Naive thymus-derived CD4-positive, alpha-beta T cell (primary cell): ENCODE data around the gene RARRES1. TPM values are rescaled to one million over a fixed set of nuclear protein-coding genes. Genes with fewer than 3 reads are reported as not detected.

Experiments used
- ATAC-seq: fragments of 150-1000 bp; cut with Tn5 transposase; 2 replicates; pipeline ENCODE4 v1.10.0; 2021; ENCODE audit warnings: mild to moderate bottlenecking, moderate library complexity
- CTCF ChIA-PET: fragments of 350-600 bp; sonication (Branson Sonifier 250); formaldehyde crosslinking; loops from one replicate; lab custom pipeline; 2021; ENCODE audit warnings: antibody characterized with exemption; lab: Charles Lee
- POLR2A ChIA-PET: fragments of 350-600 bp; sonication (Branson Sonifier 250); formaldehyde crosslinking; loops from one replicate; lab custom pipeline; 2021; ENCODE audit warnings: antibody characterized with exemption, inconsistent platforms; lab: Charles Lee
- DNase-seq, 9 donors: peaks; one replicate each; pipeline versions ENCODE4 v3.0.0 to v3.0.0-alpha.2; 2020 to 2022; ENCODE audit warnings: mixed read lengths in 1 of 9
- H3K27ac ChIP-seq: one replicate; pipeline ENCODE4 v1.7.0; 2013; ENCODE audit warnings: mild to moderate bottlenecking, low read depth, low read length, moderate library complexity
- H3K27me3 ChIP-seq, 2 donors: one replicate each; pipeline ENCODE4 v1.7.0; 2013; ENCODE audit warnings: low read length in 2 of 2, mild to moderate bottlenecking in 2 of 2, moderate library complexity in 2 of 2; ENCODE audit not compliant: control insufficient read depth in 2 of 2, insufficient read depth in 2 of 2
- H3K36me3 ChIP-seq, 3 experiments: 1 replicate in 2 of 3; 2 replicates in 1 of 3; pipeline ENCODE4 v1.7.0; 2013; ENCODE audit warnings: low read length in 3 of 3, mild to moderate bottlenecking in 3 of 3, moderate library complexity in 1 of 3; ENCODE audit not compliant: insufficient read depth in 3 of 3, control insufficient read depth in 2 of 3
- H3K4me1 ChIP-seq, 2 donors: one replicate each; pipeline ENCODE4 v1.7.0; 2013; ENCODE audit warnings: low read length in 2 of 2, mild to moderate bottlenecking in 2 of 2, moderate library complexity in 1 of 2; ENCODE audit not compliant: control insufficient read depth in 2 of 2, insufficient read depth in 2 of 2
- H3K4me3 ChIP-seq: 2 replicates; pipeline ENCODE4 v1.7.0; 2013; ENCODE audit warnings: mild to moderate bottlenecking, low read length
- H3K9me3 ChIP-seq, 3 experiments: 1 replicate in 2 of 3; 2 replicates in 1 of 3; pipeline ENCODE4 v1.7.0; 2013; ENCODE audit warnings: low read length in 3 of 3; ENCODE audit not compliant: control insufficient read depth in 2 of 3
- H3K27ac Mint-ChIP-seq, 9 donors: one replicate each; pipeline ENCODE4 v1.8.0; 2020 to 2022; ENCODE audit warnings: mixed read lengths in 9 of 9, mild to moderate bottlenecking in 8 of 9, moderate library complexity in 5 of 9, inconsistent platforms in 2 of 9
- H3K27me3 Mint-ChIP-seq, 5 donors: one replicate each; pipeline ENCODE4 v1.8.0; 2021 to 2022; ENCODE audit warnings: mixed read lengths in 5 of 5, mild to moderate bottlenecking in 1 of 5
- H3K36me3 Mint-ChIP-seq, 5 donors: one replicate each; pipeline ENCODE4 v1.8.0; 2020 to 2022; ENCODE audit warnings: mixed read lengths in 5 of 5, mild to moderate bottlenecking in 3 of 5, inconsistent platforms in 1 of 5
- H3K4me1 Mint-ChIP-seq, 7 donors: one replicate each; pipeline ENCODE4 v1.8.0; 2020 to 2022; ENCODE audit warnings: mixed read lengths in 7 of 7, mild to moderate bottlenecking in 3 of 7, inconsistent platforms in 1 of 7
- H3K4me3 Mint-ChIP-seq, 10 donors: one replicate each; pipeline ENCODE4 v1.8.0; 2020 to 2022; ENCODE audit warnings: mild to moderate bottlenecking in 10 of 10, mixed read lengths in 10 of 10, moderate library complexity in 6 of 10, inconsistent platforms in 2 of 10
- H3K9me3 Mint-ChIP-seq, 11 donors: one replicate each; pipeline ENCODE4 v1.8.0; 2020 to 2022; ENCODE audit warnings: mixed read lengths in 11 of 11, mild to moderate bottlenecking in 4 of 11, inconsistent platforms in 1 of 11, moderate library complexity in 1 of 11
- intact Hi-C, 2 donors: fragments of 100-400 bp; cut with micrococcal nuclease; formaldehyde crosslinking; loops; one replicate each; pipeline ENCODE4 v1.15.1; 2023
- polyA plus RNA-seq, 2 donors: library from polyadenylated mRNA; unstranded; fragments of 300-500 nt; fragmentation: Illumina TruSeq; gene quantifications; one replicate each; pipeline ENCODE4 v1.2.3, GENCODE V29; 2021
- total RNA-seq, 6 experiments: library from RNA in 5 of 6; stranded (reverse) in 5 of 6; gene quantifications; 1 replicate in 5 of 6; 2 replicates in 1 of 6; pipeline ENCODE4 v1.2.3 and lab custom pipeline; 2021 to 2026

The RARRES1 gene
- total and polyA plus RNA-seq, 7 experiments from 2014 or later = not detected

DNA sequence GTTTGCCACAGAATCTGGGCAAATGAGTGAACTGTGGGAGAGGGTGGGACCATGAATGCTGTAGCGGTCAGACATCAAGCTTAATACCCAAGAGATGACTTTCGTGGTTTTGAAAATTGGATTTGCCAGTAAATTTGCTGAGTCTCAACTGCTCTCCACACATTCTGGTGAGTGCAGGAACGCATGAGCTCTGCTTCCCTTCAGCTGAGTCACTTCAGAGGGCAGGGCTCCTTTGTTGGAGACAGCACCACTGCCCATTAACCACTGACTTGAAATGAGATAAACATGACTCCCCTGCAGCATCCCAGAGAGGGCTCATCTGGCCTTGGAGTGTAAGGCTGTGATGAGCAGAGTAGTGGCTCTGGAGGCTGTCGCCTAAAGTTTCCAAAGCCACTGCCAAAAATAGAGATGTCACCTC is 22.6 kb downstream of the RARRES1 start:
- ChIA-PET POLR2A (interaction anchor here (0.5 kb wide), 1 partner anchor 1933 kb away, joined by 4 read pairs; no protein-coding TSS in a partner anchor), CTCF (interaction anchor here (0.6 kb wide), 1 partner anchor 160 kb away, joined by 6 read pairs; no protein-coding TSS in a partner anchor)
- no peaks in the 10 kb centered on the region for H3K27me3 ChIP-seq
- H3K27ac ChIP-seq = no peak overlapping the region
- ATAC-seq (no peak), DNase-seq (no peak)
- peaks cover 0 to 41% (median 0%) of the 10 kb centered on the region in 3 experiments for H3K36me3 ChIP-seq
- peaks cover 0 to 16% (median 4%) of the 10 kb centered on the region in 7 donors for H3K4me1 Mint-ChIP-seq
- peaks cover 5 to 63% (median 32%) of the 10 kb centered on the region in 5 donors for H3K36me3 Mint-ChIP-seq
- no peaks in the 10 kb centered on the region for H3K9me3 Mint-ChIP-seq
- H3K4me1 ChIP-seq = no peaks in the 10 kb centered on the region
- H3K4me3 Mint-ChIP-seq = no peak overlapping the region
- no peaks in the 10 kb centered on the region for H3K27me3 Mint-ChIP-seq
- H3K4me3 ChIP-seq = no peak overlapping the region
- intact Hi-C loops = no loop called here
- H3K9me3 ChIP-seq = no peaks in the 10 kb centered on the region
- no peak overlapping the region for H3K27ac Mint-ChIP-seq

- no peak for ATAC-seq
- no peaks in the 10 kb centered on the region for H3K27me3 Mint-ChIP-seq
- peak overlapping the region in 3 of 9 donors; percentile 7 to 13 (median 11) for H3K27ac Mint-ChIP-seq
These were observed 28.7 kb downstream of the RARRES1 start for GRCh38 chr3:158703566-158703965.

DNA sequence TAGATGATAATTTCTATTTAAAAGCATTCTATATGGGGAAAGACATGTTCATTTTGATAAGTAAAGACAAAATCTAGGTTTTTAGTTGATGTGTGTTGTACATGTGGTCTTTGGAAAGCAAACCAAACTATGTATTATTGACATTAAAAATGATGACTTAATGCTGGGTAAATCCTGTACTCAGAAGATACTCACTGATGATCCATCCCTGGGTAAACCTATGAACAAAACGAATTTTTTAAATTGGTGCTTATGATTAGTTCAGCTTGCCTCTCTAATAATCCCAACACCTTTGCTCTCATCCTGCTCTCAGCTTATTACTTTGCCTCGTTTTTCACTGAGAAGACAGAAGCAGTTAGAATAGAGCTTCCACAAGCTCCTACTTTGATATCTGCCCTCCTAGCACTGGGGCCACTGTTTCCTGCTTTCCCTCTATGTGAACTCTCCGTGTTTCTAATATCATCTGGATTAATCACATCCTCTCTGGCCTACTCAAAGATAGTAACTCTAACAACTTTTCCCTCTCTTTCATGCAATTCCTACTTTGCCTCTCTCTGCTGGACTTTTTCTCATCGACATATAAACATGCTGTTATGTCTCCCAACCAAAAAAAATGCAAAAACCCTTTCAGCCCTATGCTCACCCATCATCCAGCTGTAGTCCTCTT is 29.3 kb downstream of the RARRES1 start:
- ChIA-PET POLR2A (interaction anchor here (0.6 kb wide), 1 partner anchor 158 kb away, joined by 4 read pairs; no protein-coding TSS in a partner anchor), CTCF (no interaction called here)
- Mint-ChIP-seq H3K4me1 (peaks cover 7 to 26% (median 12%) of the 10 kb centered on the region in 7 donors), H3K9me3 (no peaks in the 10 kb centered on the region), H3K27me3 (no peaks in the 10 kb centered on the region), H3K36me3 (peaks cover 5 to 59% (median 26%) of the 10 kb centered on the region in 5 donors), H3K4me3 (no peak overlapping the region), H3K27ac (peak overlapping the region in 1 of 9 donors; percentile 5)
- H3K36me3 ChIP-seq = peaks cover 0 to 18% (median 0%) of the 10 kb centered on the region in 3 experiments
- H3K4me3 ChIP-seq = no peak overlapping the region
- no peak overlapping the region for H3K27ac ChIP-seq
- H3K9me3 ChIP-seq = no peaks in the 10 kb centered on the region
- no peaks in the 10 kb centered on the region for H3K27me3 ChIP-seq
- intact Hi-C loops = no loop called here
- no peaks in the 10 kb centered on the region for H3K4me1 ChIP-seq
- no peak for DNase-seq
- ATAC-seq = no peak

More at GRCh38 chr3:158703566-158703965, 28.7 kb downstream of the RARRES1 start:
- Histone ChIP-seq H3K4me3 (no peak overlapping the region), H3K4me1 (no peaks in the 10 kb centered on the region), H3K9me3 (no peaks in the 10 kb centered on the region), H3K27me3 (no peaks in the 10 kb centered on the region), H3K27ac (no peak overlapping the region), H3K36me3 (peaks cover 0 to 19% (median 0%) of the 10 kb centered on the region in 3 experiments)
- Mint-ChIP-seq H3K36me3 (peaks cover 5 to 62% (median 20%) of the 10 kb centered on the region in 5 donors), H3K4me1 (peaks cover 7 to 26% (median 12%) of the 10 kb centered on the region in 7 donors), H3K9me3 (no peaks in the 10 kb centered on the region), H3K4me3 (no peak overlapping the region)
- intact Hi-C loops = no loop called here
- DNase-seq = no peak
- CTCF ChIA-PET = no interaction called here
- POLR2A ChIA-PET = no interaction called here

DNA sequence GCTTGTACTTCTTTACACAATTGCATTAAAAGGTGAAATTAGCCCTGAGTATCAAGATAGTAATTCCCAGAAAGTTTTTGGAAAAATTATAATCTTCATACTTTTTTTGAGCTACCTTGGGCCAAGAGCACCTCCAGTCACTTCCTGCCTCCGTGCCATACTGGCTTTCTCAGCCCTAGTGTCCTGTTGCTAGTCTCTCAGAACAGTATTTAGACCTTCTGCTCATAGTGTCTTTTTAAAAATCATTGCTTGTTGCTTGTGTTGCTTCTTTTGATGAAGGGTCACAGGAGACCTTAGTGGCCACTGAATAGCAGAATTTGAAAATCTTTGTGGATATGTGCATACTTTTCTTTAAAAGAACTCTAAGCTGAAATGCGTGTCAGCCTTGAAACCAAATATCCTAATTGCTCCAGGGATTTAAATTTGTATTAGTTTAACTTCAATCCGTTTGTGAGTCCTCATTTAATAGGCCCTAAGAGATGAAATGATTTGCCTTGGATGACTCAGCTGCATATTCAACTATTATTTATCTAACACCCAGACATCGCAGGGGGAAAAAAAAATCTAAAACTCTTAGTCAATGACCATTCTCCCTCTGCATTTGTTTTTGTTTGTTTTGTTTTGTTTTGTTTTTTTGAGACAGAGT is 30.7 kb downstream of the RARRES1 start:
- POLR2A ChIA-PET = no interaction called here
- Mint-ChIP-seq H3K27ac (peak overlapping the region in 2 of 9 donors; percentile 20 to 58), H3K9me3 (no peaks in the 10 kb centered on the region), H3K4me1 (peaks cover 7 to 25% (median 12%) of the 10 kb centered on the region in 7 donors), H3K36me3 (peaks cover 5 to 50% (median 24%) of the 10 kb centered on the region in 5 donors), H3K4me3 (no peak overlapping the region), H3K27me3 (no peaks in the 10 kb centered on the region)
- CTCF ChIA-PET = interaction anchor here (0.7 to 1.0 kb wide), 2 partner anchors 26 to 27 kb away, joined by 3 read pairs; no protein-coding TSS in a partner anchor
- no peak overlapping the region for H3K27ac ChIP-seq
- H3K9me3 ChIP-seq = no peaks in the 10 kb centered on the region
- no peaks in the 10 kb centered on the region for H3K4me1 ChIP-seq
- DNase-seq (no peak), ATAC-seq (no peak)
- peaks cover 0 to 14% (median 0%) of the 10 kb centered on the region in 3 experiments for H3K36me3 ChIP-seq
- H3K4me3 ChIP-seq = no peak overlapping the region
- no peaks in the 10 kb centered on the region for H3K27me3 ChIP-seq
- intact Hi-C loops = no loop called here

GRCh38 chr3:158700559-158700958 is 31.7 kb downstream of the RARRES1 start:
- H3K27me3 Mint-ChIP-seq = no peaks in the 10 kb centered on the region
- DNase-seq (no peak), ATAC-seq (no peak)
- H3K4me1 Mint-ChIP-seq = peaks cover 7 to 22% (median 12%) of the 10 kb centered on the region in 7 donors
- POLR2A ChIA-PET = no interaction called here
- H3K27ac Mint-ChIP-seq = no peak overlapping the region
- H3K4me1 ChIP-seq = no peaks in the 10 kb centered on the region
- no peak overlapping the region for H3K4me3 Mint-ChIP-seq
- H3K27ac ChIP-seq = no peak overlapping the region
- H3K4me3 ChIP-seq = no peak overlapping the region
- H3K9me3 Mint-ChIP-seq = no peaks in the 10 kb centered on the region
- peaks cover 0 to 47% (median 19%) of the 10 kb centered on the region in 5 donors for H3K36me3 Mint-ChIP-seq
- no peaks in the 10 kb centered on the region for H3K27me3 ChIP-seq
- CTCF ChIA-PET = interaction anchor here (0.7 kb wide), 1 partner anchor 26 kb away, joined by 3 read pairs; no protein-coding TSS in a partner anchor
- intact Hi-C loops = no loop called here
- no peaks in the 10 kb centered on the region for H3K9me3 ChIP-seq
- peaks cover 0 to 13% (median 0%) of the 10 kb centered on the region in 3 experiments for H3K36me3 ChIP-seq

DNA sequence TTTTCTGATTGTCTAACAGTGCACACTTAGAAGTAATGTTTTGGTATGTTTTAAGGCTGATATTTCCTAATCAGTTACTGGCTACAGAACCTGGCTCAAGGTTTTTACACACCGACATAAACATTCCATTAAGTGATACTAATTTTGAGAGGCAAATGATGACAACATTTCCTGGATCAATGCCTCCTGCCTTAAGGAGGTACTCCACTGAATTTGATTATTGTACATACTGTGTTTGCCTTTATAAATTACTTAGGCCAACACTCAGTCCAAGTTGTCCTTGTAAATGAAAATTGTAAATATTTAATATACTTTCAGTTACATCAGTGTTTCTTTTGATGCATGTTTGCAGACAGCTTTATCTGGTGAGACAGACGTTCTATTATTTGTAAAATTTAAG is 35.6 kb downstream of the RARRES1 start:
- ChIA-PET POLR2A (no interaction called here), CTCF (interaction anchor here (0.5 kb wide), 1 partner anchor 26 kb away, joined by 3 read pairs; no protein-coding TSS in a partner anchor)
- Histone ChIP-seq H3K27ac (no peak overlapping the region), H3K4me1 (no peaks in the 10 kb centered on the region), H3K36me3 (peaks cover 0 to 16% (median 7%) of the 10 kb centered on the region in 3 experiments), H3K27me3 (no peaks in the 10 kb centered on the region), H3K4me3 (no peak overlapping the region), H3K9me3 (no peaks in the 10 kb centered on the region)
- Mint-ChIP-seq H3K27ac (no peak overlapping the region), H3K36me3 (peaks cover 8 to 52% (median 33%) of the 10 kb centered on the region in 5 donors), H3K27me3 (no peaks in the 10 kb centered on the region), H3K9me3 (peaks cover 0 to 3% (median 0%) of the 10 kb centered on the region in 11 donors), H3K4me3 (no peak overlapping the region), H3K4me1 (peaks cover 0 to 9% (median 2%) of the 10 kb centered on the region in 7 donors)
- ATAC-seq (no peak), DNase-seq (no peak)
- intact Hi-C loops = no loop called here
